ENCODE results near the gene NTN1.

NTN1 gene

DNA sequence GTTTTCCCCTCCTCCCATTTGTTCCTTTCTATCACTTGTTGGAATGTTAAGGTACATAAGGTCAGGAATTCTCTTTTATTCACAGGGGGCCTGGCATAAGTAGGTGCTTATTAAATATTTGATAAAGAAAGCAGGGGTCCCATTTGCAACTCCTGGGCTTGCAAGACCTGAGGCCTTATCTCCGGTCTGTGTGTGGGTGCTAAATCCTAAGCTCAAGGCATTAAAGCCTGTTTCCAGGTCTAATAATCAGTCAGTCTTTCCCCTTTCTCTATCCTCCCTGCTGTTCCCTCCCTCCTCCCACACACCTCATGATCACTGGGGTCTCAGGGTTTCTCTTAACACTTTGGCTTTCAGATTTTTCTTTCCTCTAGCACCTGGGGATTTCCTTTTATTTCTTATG lies 17.1 kb downstream of the NTN1 start:
- DNase-seq: no peak

DNA sequence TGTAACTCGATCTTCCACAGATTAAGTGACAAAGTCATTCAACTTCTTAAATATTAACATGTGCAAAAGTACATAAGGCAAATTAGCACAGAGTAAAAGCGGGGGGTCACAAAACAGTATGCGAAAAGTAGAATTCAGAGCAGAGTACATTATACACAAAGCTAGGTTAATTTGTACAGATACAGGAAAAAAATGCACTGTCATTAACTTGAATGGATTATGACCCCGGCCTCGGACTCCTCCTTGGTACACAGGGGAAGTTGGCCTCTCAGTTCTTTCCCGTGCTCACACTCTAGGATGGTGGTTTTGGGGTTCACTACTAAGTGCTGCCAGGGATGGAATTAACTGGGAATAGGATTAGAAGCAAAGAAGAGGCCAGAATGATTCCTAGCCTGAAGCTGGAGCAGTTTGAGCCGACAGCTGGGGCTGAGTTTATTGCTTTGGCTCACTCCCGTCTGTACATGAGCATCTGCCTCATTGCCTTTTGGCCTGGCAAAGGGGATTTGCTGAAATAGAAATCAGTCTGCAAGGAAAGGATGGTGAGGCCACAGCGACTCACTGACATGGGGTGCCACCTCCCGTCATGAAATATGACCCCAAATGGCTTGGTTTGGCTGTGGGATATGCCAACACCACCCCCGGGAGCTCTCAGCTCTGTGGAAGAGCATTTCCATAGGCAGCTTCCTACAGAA lies 23.6 kb downstream of the NTN1 start:
- DNase-seq: no peak

DNA sequence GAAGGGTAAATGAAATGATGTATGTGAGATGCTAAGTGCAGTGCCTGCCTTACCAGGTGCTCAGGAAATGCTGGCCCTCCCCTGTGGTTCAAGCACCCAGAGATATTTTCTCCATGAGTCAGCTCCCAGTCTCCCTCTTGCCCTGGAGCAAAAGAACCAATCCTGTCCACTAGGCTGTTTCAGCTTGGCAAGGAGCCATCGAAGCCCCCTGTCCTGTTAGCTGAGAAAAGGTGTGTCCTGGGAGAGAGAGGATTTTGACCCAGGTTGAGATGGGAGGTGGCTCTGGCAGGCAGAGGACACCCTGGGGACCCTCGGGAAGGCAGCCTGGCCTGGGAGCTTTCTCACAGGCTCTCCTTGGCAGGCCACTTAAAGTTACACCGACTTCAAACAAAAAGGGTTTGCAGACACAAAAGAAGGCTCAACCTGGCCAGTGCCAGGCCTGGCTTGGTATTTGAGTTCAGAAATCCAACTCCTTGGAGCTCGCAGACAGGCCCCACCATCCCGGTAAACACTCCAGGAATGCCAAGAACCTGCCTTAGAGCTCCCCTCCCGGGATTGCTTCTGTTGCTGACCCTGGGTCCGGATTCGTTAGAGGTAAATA lies 29.6 kb downstream of the NTN1 start:
- DNase-seq: no peak

DNA sequence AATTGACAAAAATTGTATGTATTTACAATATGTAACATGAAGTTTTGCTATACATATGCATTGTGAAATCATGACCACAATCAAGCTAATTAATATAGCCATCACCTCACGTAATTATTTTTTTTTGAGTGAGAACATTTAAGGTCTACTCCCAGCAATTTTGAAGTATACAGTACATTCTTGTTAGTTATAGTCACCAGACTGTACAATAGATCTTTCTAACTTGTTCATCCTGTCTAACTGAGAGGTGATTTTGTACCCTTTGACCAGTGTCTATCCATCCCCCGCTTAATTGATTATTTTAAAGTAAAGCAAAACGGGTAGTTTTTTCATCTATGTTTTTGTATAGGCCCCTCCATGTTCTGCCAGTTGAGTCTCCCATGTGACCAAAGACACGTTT lies 30.3 kb downstream of the NTN1 start:
- DNase-seq: no peak

DNA sequence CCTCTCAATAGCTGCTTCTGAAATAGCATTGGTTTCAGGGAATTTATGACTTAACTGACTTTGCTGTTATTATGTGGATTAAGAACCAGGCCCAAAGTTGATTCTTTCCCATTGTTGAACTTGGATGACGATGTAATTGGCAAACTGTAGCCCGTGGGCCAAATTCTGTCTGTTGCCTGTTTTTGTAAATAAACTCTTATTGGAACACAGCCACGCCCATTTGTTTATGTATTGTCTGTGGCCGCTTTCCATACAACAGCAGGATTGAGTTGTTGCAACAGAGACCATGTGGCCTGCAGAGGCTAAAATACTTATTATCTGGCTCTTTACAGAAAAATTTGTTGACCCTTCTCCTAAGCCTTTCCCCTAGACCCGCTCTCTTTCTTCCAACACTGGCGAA lies 31.6 kb downstream of the NTN1 start:
- no peak for DNase-seq

DNA sequence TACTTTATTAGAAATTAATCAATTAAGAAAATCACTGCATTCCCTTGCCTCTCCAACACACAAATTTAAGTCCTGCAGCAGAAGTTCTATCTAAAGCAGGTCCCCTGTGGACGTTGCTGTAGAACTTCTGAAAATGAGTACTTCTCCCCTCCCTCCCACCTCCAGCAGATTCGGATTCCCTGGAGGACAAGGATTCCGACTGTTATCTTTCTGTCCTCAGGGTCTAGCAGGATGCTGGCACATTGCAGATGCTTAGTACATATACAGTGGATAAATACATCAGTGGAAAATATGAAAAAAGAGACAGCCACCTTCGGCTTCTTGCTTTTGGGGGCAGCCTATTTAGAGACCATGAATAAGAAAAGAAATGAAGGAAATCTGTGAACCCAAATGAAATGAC lies 32.1 kb downstream of the NTN1 start:
- DNase-seq: no peak

DNA sequence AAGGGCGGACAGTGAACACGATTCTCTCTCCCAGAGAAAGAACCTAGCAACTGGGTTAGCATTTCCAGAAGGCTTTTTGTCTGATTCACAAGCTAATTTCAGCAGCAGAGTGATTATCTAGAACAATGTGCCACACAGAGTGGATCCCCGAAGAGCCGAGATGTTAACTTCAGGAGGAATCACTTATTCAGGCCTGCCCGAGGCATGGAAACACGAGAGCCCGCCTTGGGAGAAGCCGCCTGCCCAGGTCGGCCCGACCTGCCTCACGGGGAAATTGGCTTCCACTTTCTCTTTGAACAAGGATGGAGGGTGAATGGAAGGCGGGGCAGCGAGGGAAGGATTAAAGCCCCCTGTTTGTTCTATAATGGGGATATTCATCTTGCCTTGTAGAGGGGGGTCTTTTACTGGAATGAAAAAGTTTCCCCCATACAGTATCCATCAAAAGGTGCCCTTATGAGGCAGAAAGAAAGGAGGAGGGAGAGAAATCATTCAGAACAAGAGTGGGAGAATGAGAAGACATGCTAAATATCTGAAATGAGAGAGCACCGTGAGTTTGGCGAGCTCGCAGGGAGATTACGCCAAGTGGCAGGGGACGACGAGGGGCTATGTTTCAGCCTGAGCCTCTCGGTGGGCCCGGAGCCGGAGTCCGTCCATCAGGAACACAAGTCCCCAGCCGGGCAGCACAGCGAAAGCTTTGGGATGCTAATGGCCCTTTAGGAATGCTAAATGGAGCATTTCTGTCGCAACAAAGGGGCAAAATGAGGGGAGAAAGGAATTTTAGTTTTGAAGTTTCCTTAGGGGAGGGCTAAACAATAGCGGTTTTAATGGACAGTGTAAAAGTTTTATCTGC lies 33.0 kb downstream of the NTN1 start:
- DNase-seq: no peak

DNA sequence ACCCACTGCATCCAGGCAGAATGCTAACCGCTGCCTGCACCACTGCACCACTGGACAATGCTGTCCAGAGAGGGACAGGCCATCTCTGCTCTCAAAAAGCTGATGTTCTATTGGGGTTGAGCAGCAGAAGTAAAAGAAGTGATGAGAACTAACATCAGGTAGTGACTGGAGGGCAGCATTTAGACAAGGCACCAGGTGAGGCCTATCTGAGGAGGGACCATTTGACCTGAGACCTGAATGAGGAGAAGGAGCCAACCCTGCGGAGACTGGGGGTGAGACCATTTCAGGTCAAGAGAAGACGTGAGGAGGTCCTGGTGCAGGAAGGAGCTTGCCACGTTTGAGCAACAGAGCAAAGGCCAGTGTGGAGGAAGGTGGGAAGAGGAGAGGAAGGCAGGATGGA lies 34.0 kb downstream of the NTN1 start:
- no peak for DNase-seq

DNA sequence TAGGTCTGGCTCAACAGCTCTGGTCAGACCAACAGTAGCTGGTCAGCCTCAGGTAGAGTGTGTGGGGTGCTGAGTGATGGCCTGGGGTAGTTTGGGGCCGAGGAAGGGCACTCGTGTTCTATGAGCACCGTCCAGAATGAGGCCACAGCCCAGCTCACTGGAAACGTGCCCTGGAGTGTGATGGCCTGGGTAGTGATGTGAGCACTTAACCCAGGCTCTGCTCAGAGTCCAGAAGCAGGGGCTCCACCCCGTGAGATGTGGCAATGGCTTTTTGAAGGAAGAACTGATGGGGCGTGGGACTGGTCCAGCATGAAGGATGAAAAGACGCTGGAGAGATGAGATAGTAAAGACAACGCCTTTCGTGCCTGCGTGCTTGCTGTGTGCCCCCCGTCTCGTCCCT lies 35.3 kb downstream of the NTN1 start:
- no peak for DNase-seq

DNA sequence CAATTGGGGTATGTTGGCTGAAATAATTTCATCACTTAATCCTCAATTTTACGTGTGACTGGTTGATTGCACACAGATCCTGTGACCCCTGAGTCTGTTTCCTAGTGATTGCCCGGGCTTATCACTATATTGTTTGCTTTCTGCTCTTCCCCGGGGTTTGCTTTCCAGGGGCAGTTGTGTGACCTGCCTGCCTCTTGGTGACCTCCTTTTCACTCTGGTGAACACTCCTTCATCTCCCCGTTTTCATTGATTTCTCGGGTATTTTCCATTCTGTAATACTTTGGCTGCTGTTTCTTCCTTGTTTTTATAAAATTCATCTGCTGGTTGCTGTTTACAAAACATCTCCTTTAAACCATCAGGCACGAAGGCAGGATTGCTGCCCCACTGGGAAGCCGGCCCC lies 36.0 kb downstream of the NTN1 start:
- no peak for DNase-seq

DNA sequence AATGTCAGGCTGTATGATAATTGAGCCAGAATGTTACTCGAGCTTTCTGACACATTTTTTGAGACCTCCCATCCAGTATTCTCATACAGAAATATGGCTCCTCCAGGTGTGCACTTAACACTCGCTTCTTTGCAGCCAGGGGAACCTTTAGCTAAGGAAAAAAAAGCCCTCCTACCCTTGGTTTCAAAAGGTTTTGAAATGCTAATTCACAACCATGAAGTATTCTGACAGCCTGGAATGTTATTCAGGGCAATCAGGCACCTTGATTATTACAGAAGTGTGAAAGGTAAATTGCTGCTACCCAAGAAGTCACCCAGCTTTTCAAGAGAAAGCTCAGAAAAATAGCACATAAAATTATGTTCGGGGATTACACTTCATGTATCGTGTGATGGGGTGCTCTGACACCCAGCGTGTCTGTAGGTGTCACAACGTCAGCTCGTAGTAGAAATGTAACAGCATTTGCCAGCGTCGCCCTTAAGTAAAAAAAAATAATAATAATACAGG lies 41.1 kb downstream of the NTN1 start:
- no peak for DNase-seq

DNA sequence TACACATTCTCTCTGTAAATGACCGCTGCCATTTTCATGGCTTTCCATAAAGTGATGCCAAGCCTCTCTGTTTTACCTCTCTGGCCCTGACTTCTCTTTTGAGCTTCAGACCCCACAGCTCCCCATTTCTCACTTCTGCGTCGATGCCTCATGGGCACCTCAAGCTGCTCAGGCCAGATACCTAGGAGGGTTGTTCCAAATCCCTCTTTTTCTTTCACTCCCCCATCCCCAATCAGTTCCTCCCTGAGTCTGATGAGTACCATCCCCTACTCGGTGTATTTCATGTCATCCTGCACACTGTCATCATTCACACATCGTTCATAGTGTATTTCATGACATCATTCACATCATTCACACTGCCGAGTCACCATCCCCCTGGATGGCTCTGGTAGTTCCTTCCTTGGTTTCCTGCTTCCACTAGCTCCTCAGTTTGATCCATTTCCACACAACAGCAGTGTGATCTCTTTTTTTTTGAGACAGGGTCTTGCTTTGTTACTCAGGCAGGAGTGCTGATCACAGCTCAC lies 43.1 kb downstream of the NTN1 start:
- DNase-seq: no peak

DNA sequence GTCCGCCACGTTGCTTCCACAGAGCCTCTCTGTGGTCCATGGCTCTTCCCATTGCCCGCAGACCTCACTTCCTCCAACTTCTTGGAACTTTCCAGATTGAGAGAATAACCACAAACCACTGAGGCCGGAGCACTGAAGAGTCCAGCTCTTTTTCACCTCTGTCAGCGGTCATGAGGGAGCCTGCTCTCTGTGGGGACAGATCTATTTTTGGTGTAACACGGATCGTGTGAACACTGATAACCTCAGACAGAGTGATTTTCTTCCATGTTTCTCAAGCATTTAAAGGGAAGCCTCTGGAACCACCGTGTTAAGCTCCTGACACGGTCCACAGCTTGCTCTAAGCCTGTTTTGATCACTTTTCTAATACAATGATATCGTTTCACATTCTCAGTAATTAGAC lies 49.7 kb downstream of the NTN1 start:
- no peak for DNase-seq

DNA sequence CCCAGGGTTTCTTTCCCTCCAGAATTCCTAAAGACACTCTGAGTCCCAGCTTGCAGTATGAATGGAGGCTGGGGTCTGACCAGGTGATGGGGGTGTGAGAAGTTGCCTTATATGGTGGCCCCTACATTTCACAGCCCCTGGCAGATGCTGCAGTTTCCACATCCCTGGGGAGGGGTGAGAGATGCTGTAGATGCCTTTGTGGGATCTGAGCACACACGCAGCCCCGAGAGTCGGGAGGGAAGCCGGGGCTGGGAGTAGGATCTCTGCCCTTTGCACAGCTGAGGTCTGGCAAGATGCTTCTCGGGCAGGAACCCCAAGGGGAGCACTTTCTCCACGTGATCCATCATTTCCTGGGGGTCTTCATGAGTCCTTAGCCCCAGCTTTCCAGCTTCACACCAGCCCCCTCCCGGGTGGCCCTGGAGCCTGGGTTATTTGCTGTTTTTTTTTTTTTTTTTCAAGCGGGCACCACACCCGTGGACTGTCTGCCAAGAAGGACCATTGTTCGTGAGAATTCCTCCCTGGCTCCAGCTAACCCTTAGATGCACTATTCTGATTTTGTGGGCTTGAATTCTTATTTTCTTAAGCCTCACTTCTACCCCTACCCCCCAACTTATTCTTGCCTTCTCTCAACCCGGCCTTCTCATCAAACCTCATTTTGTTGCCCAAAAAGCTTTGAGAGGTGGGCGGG lies 50.6 kb downstream of the NTN1 start:
- DNase-seq: no peak

DNA sequence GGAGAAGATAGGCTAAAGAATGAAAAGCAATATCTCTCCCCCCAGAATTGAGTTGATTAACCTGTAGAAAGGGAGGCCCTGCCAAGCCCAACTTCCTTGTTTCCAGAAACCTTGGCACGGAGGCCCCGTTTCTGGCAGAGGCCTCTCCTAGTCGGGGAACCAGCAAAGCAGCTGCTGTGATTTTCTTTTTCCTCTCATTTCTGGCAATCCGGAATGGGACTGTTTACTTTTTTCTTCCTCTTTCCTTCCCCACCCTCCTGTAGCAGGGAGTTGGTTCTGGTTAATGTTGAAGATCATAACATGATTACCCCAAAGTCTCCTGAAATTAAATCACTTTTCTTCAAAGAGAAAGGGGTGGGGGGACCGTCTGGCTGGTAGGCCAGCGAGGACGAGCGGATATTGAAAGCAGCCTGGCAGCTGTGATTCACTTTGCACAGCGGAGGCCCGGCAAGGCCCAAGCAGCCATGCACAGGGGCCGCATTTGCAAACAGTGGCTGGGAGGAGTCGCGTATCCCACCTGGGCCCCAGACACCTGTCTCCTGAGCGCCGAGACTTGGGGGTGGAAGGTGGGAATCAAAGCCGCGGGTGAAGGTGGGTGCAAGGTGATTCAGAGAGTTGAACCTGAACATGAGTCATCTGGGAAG lies 51.5 kb downstream of the NTN1 start:
- no peak for DNase-seq

DNA sequence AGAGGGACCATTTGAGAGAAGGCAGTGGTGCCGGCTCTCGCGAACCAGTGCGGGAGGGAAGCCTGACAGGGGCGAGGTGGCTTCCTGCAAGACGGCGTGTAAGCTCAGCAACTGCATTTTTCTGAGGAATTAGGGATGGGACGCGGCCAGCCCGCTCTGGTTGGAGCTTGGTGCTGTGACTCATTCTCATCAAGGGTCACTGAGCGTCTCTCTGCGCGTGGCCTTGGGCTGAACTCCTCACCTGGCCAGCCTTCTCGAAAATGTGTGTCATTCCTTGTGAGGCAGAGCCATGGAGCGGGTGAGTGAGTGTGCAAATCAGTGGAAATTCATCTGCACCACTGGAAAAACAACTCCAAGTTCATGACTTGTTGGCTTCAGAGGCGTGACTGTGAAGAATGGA lies 52.8 kb downstream of the NTN1 start:
- no peak for DNase-seq

DNA sequence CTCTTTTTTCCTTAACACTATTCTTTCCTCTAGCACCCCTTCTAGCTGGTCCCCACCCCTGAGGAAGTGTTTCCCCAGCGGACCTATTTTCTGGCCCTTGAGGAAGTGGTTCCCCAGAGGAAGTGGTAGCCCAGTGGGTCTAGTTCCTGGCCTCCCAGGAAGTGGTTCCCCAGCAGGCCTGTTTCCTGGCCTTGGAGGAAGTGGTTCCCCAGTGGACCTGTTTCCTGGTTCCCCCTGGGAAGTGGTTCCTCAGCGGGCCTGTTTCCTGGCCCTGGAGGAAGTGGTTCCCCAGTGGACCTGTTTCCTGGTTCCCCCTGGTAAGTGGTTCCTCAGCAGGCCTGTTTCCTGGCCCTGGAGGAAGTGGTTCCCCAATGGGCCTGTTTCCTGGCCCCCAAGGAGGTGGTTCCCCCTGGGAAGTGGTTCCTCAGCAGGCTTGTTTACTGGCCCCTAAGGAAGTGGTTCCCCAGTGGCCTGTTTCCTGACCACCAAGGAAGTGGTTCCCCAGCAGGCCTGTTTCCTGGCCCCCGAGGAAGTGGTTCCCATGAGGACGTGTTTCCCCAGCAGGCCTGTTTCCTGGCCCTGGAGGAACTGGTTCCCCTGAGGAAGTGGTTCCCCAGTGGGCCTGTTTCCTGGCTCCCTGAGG lies 58.3 kb downstream of the NTN1 start:
- DNase-seq: peak; percentile 14

DNA sequence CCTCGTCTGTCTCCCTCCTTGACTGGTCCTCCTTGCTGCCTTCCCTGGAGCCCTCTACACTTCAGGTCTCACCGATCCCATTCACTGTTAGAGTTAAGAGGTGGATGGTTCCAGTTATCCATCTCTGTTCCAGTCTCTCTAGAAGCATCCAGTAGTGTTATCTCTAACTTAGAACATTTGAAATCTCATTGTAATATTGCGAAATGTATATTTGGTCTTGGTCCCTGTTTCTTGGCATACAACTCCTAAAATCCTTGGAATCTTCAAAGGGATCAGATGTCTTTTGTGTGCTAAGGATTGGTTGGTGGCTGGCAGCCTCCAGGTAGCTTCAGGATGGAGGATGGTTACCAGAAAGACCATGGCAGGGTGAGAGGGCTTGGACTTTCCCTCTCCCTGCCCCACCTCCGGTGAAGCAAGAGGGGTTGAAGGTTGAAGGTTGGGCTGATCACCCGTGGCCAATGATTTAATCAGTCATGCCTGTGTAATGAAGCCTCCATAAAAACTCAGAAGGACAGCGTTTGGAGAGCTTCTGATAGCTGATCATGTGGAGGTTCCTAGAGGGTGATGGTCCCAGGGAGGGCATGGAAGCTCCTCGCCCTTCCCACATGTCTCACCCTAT lies 59.1 kb downstream of the NTN1 start:
- DNase-seq: no peak

DNA sequence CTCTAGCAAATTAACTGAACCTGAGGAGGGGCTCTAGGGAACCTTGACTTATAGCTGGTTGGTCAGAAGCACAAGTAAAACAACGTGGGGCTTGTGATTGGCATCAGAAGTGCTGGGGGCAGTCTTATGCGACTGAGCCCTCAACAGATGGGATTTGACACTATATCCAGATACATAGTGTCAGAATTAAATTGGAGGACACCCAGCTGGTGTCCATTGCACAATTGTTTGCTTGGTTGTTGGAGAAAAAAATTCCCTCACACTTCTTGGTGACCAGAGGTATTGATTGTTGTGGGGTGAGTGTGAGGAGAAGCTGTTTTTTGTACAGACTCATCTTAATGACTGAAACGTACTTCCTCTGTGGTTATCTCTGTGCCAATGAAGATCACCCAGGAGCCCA lies 59.7 kb downstream of the NTN1 start:
- no peak for DNase-seq

DNA sequence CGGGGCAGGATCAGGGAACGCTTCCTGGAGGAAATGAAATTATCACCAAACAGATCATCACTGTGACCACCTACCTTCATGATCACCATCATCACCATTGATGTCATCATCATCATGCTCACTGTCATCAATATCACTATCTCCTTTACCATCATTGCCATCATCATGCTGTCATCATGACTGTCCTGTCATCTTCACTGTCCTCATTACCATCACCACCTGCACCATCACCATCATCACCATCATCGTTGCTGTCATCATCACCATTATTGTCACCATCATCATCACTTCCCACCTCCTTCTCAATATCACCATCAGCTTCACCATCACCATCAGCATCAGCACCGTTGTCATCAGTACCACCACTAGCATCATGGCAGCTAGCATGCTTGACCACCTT lies 65.3 kb downstream of the NTN1 start:
- no peak for DNase-seq

DNA sequence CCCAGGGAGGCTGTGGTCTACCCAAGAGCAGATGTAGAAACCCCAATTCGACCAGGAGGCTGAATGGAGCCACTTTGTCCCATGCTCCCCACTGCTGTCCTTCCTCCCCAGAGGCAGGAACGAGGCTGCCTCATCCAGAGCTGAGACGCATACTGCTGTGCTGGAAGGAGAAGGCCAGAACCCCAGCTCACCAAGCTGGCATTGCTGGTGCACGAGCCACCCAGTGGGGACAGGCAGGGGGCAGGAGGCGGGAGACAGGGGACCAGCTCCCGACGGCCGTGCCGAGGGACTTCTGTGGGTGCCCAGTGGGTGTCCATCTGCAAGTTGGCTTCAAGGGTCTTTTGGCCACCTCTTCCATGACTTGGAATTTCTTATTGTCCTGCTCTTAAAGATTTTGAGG lies 66.6 kb downstream of the NTN1 start:
- no peak for DNase-seq

DNA sequence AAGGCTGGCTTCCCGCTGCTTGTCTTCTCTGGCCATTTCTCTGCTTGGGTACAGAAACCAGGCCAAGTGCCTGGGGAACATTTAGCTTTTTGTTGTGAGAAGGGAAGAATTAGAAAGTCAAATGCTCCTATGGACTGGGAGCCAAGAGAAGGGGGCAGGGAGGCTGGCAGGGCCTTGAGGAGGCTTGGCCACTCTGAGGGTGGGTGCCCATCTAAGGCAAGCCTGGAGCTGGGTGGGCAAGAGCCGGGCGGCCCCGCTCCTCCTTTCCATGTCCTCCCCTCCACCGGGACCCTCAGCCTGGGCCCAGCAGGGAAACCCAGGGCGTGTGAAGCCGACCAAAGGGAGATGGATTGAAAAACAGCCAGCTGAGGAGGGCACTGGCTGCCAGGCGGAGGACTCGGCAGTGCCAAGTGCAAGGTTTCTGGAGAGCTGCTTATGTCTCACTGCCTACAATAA lies 69.4 kb downstream of the NTN1 start:
- no peak for DNase-seq

Measured in activated CD4-positive, alpha-beta T cell treated with anti-CD3 and anti-CD28 coated beads, Interleukin-2, Interleukin-6, amounts not matched to agents 100 ng/mL and 50 ng/mL, durations not matched to agents 16 hours and 8 hours (primary cell).